GM19023 (cell line): ENCODE measurements around the gene OLAH.

Experiments used
- ATAC-seq: cut with Tn5 transposase; IDR thresholded peaks from one replicate; pipeline ENCODE4 v1.9.1; 2021; ENCODE audit warnings: mild to moderate bottlenecking, moderate library complexity; ENCODE audit not compliant: unreplicated experiment

OLAH gene

GRCh38 chr10:15122477-15123030 is 78.8 kb downstream of the OLAH start:
- ATAC-seq: peak; percentile 85
